Peyer's patch (tissue), 4 donors: ENCODE data around the gene SGPP1. TPM values are rescaled to one million over a fixed set of nuclear protein-coding genes. Genes with fewer than 3 reads are reported as not detected.

Experiments
- DNase-seq, 3 donors: peaks; one replicate each; pipeline ENCODE4 v3.0.0-alpha.2; 2017 to 2019
- H3K27ac ChIP-seq, 4 donors: fragments of 200-600 bp; sonication (generic); one replicate each; pipeline ENCODE4 v1.5.1; 2016 to 2019
- H3K27me3 ChIP-seq, 2 donors: fragments of 200-600 bp; sonication (generic); one replicate each; pipeline ENCODE4 v1.5.1; 2019
- H3K36me3 ChIP-seq, 3 donors: fragments of 200-600 bp; sonication (generic); one replicate each; pipeline ENCODE4 v1.5.1; 2016 to 2019
- H3K4me1 ChIP-seq, 4 donors: fragments of 200-600 bp; sonication (generic); one replicate each; pipeline ENCODE4 v1.5.1; 2016 to 2019
- H3K4me3 ChIP-seq, 4 donors: fragments of 200-600 bp; sonication (generic); 1 replicate in 3 of 4; 2 replicates in 1 of 4; pipeline ENCODE4 v1.5.1; 2016 to 2019; ENCODE audit warnings: mild to moderate bottlenecking in 1 of 4
- H3K9me3 ChIP-seq, 4 donors: fragments of 200-600 bp; sonication (generic); one replicate each; pipeline ENCODE4 v1.5.1; 2016 to 2019; ENCODE audit warnings: mild to moderate bottlenecking in 1 of 4
- CTCF ChIP-seq, 6 experiments: fragments of 450-650 bp in 4 of 6; fragments of 200-600 bp in 2 of 6; sonication (generic) in 1 of 6; IDR thresholded peaks; one replicate each; pipeline ENCODE4 v1.5.1; 2017 to 2019; ENCODE audit warnings: antibody characterized with exemption in 6 of 6, mild to moderate bottlenecking in 3 of 6, moderate library complexity in 1 of 6
- POLR2A ChIP-seq, 2 donors: fragments of 450-650 bp; IDR thresholded peaks; one replicate each; pipeline ENCODE4 v1.5.1; 2017; ENCODE audit warnings: antibody characterized with exemption in 2 of 2, mild to moderate bottlenecking in 2 of 2, moderate library complexity in 2 of 2
- total RNA-seq, 4 donors: library from RNA; depleted of rRNA; stranded (reverse); fragments of >200 nt; gene quantifications; one replicate each; pipeline ENCODE4 v1.1.0, GENCODE V29; 2016

The SGPP1 gene
- total RNA-seq, 4 donors from 2014 or later, result 10.9 to 21.5 (median 16.4) TPM

DNA sequence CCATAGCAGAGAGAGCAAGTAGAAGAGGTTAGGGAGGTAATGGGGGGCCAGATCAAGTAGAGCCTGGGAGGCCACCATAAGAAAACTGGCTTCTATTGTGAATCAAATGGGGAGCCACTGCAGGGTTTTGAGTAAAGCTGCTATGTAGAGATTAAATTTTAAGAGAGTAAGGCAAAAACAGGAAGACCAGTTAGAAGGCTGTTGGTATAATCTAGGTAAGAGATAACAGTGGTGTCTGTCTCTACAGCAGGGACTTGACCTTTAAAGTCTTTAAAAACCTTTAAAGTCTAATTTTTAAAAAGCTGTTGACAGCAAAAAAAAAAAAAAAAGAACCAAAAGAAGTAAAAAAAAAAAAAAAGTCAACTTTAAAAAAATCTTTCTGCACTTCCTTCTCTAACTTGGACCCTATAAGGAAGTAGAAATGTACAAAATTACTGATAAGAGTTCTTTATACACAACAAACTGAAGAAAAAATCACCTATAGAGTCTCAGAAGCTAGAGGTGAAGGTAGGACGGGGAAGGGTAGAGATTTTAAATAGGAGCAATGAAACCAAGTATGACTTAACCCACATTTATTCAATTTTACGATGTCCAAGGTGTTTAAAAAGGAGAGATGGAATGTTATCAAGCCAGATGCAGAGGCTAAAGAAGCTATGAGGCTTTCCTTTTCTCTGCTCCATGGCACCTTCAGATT lies 26.1 kb downstream of the SGPP1 start:
- no peak for DNase-seq
- no peaks in the 10 kb centered on the region for H3K9me3 ChIP-seq

GRCh38 chr14:63692310-63693020 lies 35.4 kb downstream of the SGPP1 start:
- Histone ChIP-seq H3K4me1 (no peaks in the 10 kb centered on the region), H3K36me3 (peaks cover 0 to 3% (median 0%) of the 10 kb centered on the region in 3 donors), H3K4me3 (no peak overlapping the region), H3K27ac (no peak overlapping the region), H3K9me3 (no peaks in the 10 kb centered on the region), H3K27me3 (no peaks in the 10 kb centered on the region)
- no peak for TF ChIP-seq CTCF (IDR thresholded peaks at IDR 0.05)
- no peak for TF ChIP-seq POLR2A (IDR thresholded peaks at IDR 0.05)
- DNase-seq, result no peak

More for the DNA sequence above, 26.1 kb downstream of the SGPP1 start:
- no peaks in the 10 kb centered on the region for H3K4me1 ChIP-seq
- H3K4me3 ChIP-seq, result no peak overlapping the region
- H3K27ac ChIP-seq, result peak overlapping the region in 1 of 4 donors; percentile 26
- no peak for TF ChIP-seq CTCF (IDR thresholded peaks at IDR 0.05)
- no peak for TF ChIP-seq POLR2A (IDR thresholded peaks at IDR 0.05)
- peaks cover 0 to 8% (median 0%) of the 10 kb centered on the region in 3 donors for H3K36me3 ChIP-seq
- no peaks in the 10 kb centered on the region for H3K27me3 ChIP-seq

DNA sequence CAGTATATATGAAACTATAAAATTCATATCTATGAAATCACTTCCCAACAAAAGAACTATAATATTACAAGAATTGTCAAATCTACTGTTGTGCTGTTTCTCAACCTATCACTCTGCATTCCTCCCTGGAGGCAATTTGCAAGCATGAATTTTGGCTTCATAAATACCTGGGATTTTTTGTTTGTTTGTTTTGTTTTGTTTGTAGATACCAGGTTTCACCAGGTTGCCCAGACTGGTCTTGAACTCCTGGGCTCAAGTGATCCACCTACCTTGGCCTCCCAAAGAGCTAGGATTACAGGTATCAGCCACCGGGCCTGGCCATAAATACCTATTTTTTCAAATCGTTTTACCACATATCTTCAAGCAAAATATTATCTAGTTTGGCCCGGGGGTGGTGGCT lies 38.7 kb downstream of the SGPP1 start:
- TF ChIP-seq POLR2A (IDR thresholded peaks at IDR 0.05) (no peak), CTCF (IDR thresholded peaks at IDR 0.05) (no peak)
- no peaks in the 10 kb centered on the region for H3K9me3 ChIP-seq
- H3K36me3 ChIP-seq, result no peaks in the 10 kb centered on the region
- H3K4me3 ChIP-seq, result no peak overlapping the region
- DNase-seq, result no peak
- no peaks in the 10 kb centered on the region for H3K27me3 ChIP-seq
- H3K27ac ChIP-seq, result no peak overlapping the region
- H3K4me1 ChIP-seq, result no peaks in the 10 kb centered on the region

GRCh38 chr14:63686926-63687325 lies 40.9 kb downstream of the SGPP1 start:
- TF ChIP-seq POLR2A (IDR thresholded peaks at IDR 0.05) (no peak), CTCF (IDR thresholded peaks at IDR 0.05) (no peak)
- DNase-seq, result no peak
- H3K27ac ChIP-seq, result no peak overlapping the region

GRCh38 chr14:63685401-63685800 lies 42.5 kb downstream of the SGPP1 start:
- Histone ChIP-seq H3K9me3 (no peaks in the 10 kb centered on the region), H3K27ac (no peak overlapping the region), H3K27me3 (no peaks in the 10 kb centered on the region)

More at GRCh38 chr14:63686926-63687325, 40.9 kb downstream of the SGPP1 start:
- Histone ChIP-seq H3K36me3 (no peaks in the 10 kb centered on the region), H3K4me3 (no peak overlapping the region), H3K9me3 (no peaks in the 10 kb centered on the region), H3K4me1 (no peaks in the 10 kb centered on the region), H3K27me3 (no peaks in the 10 kb centered on the region)

More at GRCh38 chr14:63685401-63685800, 42.5 kb downstream of the SGPP1 start:
- no peak overlapping the region for H3K4me3 ChIP-seq
- TF ChIP-seq CTCF (IDR thresholded peaks at IDR 0.05) (no peak), POLR2A (IDR thresholded peaks at IDR 0.05) (no peak)
- H3K36me3 ChIP-seq, result no peaks in the 10 kb centered on the region
- H3K4me1 ChIP-seq, result no peaks in the 10 kb centered on the region
- no peak for DNase-seq
